ENCODE results near the gene FYN. TPM values are rescaled to one million over a fixed set of nuclear protein-coding genes. Genes with fewer than 3 reads are reported as not detected.
A peak's percentile ranks its signal among the peaks of the same experiment; 100 is the strongest.

The FYN gene
- total and polyA plus RNA-seq, 10 of the 15 experiments (the other 5 are each of a cell fraction or from before 2014, with no cell fraction given): 51.4 to 247 (median 138) TPM

- peak; percentile 88 for FAIRE-seq
- DNase-seq (ENCODE audit: low read depth, low spot score): peak; percentile 85
- ChIA-PET POLR2A (no interaction called here), SMC1A (ENCODE audit: uncharacterized antibody, unreplicated experiment) (interaction anchor here (0.9 to 7.8 kb wide), 5 partner anchors 12 to 100 kb away, joined by 3 to 63 read pairs (median 4); no protein-coding TSS in a partner anchor), CTCF (interaction anchor here (0.6 to 0.8 kb wide), 2 partner anchors 120 to 411 kb away, joined by 3 to 4 read pairs; no protein-coding TSS in a partner anchor), RAD21 (ENCODE audit: unreplicated experiment) (interaction anchor here (0.6 to 1.3 kb wide), 5 partner anchors 13 to 83 kb away, joined by 4 to 7 read pairs (median 5); partner anchors contain the start of gene FYN)
- peak overlapping the region; percentile 87 for H3K4me2 ChIP-seq (ENCODE audit: control insufficient read depth, insufficient read depth)
- in situ Hi-C loops (cut with MboI) (loop anchor here (25.0 kb wide), 1 partner anchor 1799 kb away; no protein-coding TSS in a partner anchor), intact Hi-C loops (cut with micrococcal nuclease; ENCODE audit: unreplicated experiment) (loop anchor here (2.0 kb wide), 2 partner anchors 33 to 35 kb away; partner anchors contain the start of gene FYN)
- H3K9ac ChIP-seq (ENCODE audit: control insufficient read depth, insufficient read depth, low read length): peak overlapping the region; percentile 43; the same call in 1 of the 2 replicates
- no peaks in the 10 kb centered on the region for H4K20me1 ChIP-seq (ENCODE audit: control insufficient read depth, insufficient read depth)
- peak overlapping the region; percentile 79 for H3K27ac ChIP-seq (ENCODE audit: control insufficient read depth, insufficient read depth)
- peaks cover 70% of the 10 kb centered on the region for H3K4me1 ChIP-seq (ENCODE audit: control insufficient read depth, insufficient read depth, low read length)
- H3K4me3 ChIP-seq: peak overlapping the region; percentile 28
- no peak overlapping the region; the same call in none of the 2 replicates for H2AFZ ChIP-seq (ENCODE audit: control insufficient read depth, low read depth, low read length)
- no peaks in the 10 kb centered on the region for H3K27me3 ChIP-seq (replicated peaks in 1 of 2; ENCODE audit: control insufficient read depth in 2 of 2, insufficient read depth in 2 of 2, low read length in 1 of 2)
- BruUV-seq (replicated peaks): no TSS peak
- H3K36me3 ChIP-seq (ENCODE audit: control insufficient read depth in 2 of 2, insufficient read depth in 2 of 2, low read length in 1 of 2): peaks cover 3 to 8% of the 10 kb centered on the region in 2 experiments; a peak in 2 of 4 replicates
- whole genome bisulfite sequencing (ENCODE audit: insufficient coverage, insufficient replicate concordance, low lambda C conversion rate, missing lambda C conversion rate): 5% methylated on average over 8 of the region's 8 CpGs
- ATAC-seq: peak; percentile 84
- H3K9me3 ChIP-seq (replicated peaks; ENCODE audit: control insufficient read depth, insufficient read depth, low read length): no peaks in the 10 kb centered on the region
- peaks cover 70% of the 10 kb centered on the region for H3K79me2 ChIP-seq (ENCODE audit: control insufficient read depth, insufficient read depth, low read length)
- peak; percentile 70 for TF ChIP-seq CUX1 (IDR thresholded peaks at IDR 0.05; ENCODE audit: insufficient replicate concordance, low read depth, low read length)
- no peak for TF ChIP-seq CBX3 (IDR thresholded peaks at IDR 0.05; ENCODE audit: borderline replicate concordance, low read depth)
- TF ChIP-seq IKZF1 (conservative IDR thresholded peaks at IDR 0.05): peak; percentile 51; the same call in 1 of the 2 replicates
- TF ChIP-seq RAD21 (IDR thresholded peaks at IDR 0.05; ENCODE audit: insufficient read depth, low read depth, low read length): 0 out of 2 replicates have a peak, but pooled peaks have one; percentile 25
- TF ChIP-seq IRF3 (IDR thresholded peaks at IDR 0.05): no peak
- TF ChIP-seq MEF2B (IDR thresholded peaks at IDR 0.05; ENCODE audit: partially characterized antibody, poor library complexity, severe bottlenecking): peak; percentile 40
- no peak for TF ChIP-seq ZNF207 (IDR thresholded peaks at IDR 0.05; ENCODE audit: borderline replicate concordance)
- peak; percentile 72; the same call in 1 of the 2 replicates for TF ChIP-seq PAX5 (IDR thresholded peaks at IDR 0.05; ENCODE audit: borderline replicate concordance, low read depth, low read length)
- TF ChIP-seq SMC3 (IDR thresholded peaks at IDR 0.05; ENCODE audit: borderline replicate concordance, low read length): 0 out of 2 replicates have a peak, but pooled peaks have one; percentile 9
- TF ChIP-seq EP300 (IDR thresholded peaks at IDR 0.05; ENCODE audit: borderline replicate concordance in 1 of 2, control insufficient read depth in 1 of 2, low read depth in 2 of 2, low read length in 2 of 2): peak; percentile 58 to 71; a peak in 2 of 4 replicates
- no peak for TF ChIP-seq ATF3 (IDR thresholded peaks at IDR 0.05; ENCODE audit: borderline replicate concordance, extremely low read depth, low read depth, low read length)
These were observed 35.4 kb downstream of the FYN start for GRCh38 chr6:111837641-111838500.
